ENCODE data around the gene ARIH1.
"Not testable (repeated sequence)": the region's sequence is repeated elsewhere in the genome, so short reads cannot be mapped to it uniquely, and the experiment has no call there.

The ARIH1 gene

DNA sequence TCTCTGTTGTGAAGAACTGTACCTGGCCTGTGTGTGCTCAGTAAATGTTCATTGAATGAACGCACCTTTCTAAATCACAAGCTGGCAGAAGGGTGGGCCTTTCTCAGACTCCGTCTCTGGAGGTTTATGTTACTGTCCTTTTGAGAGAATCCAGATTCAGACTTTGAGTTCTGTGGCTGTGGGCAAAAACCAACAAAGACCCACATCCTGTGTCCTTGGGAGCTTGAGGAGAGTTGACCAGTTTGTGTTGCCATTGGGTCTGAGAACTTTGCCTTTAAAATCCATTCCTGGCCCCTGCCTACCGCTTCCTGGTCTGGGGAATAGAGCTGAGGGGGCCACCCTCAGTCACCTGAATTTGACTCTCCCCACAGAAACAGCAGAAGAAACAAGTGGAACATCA, 134.0 kb downstream of the ARIH1 start:
- DNase-seq (ENCODE audit: low read depth): not testable (repeated sequence)

- DNase-seq (ENCODE audit: low read depth): no peak
Measured at GRCh38 chr15:72609862-72610261, 135.7 kb downstream of the ARIH1 start.

GRCh38 chr15:72612324-72612723, 138.2 kb downstream of the ARIH1 start:
- not testable (repeated sequence) for DNase-seq (ENCODE audit: low read depth)

GRCh38 chr15:72614810-72615532, 140.8 kb downstream of the ARIH1 start:
- no peak for DNase-seq (ENCODE audit: low read depth)

DNA sequence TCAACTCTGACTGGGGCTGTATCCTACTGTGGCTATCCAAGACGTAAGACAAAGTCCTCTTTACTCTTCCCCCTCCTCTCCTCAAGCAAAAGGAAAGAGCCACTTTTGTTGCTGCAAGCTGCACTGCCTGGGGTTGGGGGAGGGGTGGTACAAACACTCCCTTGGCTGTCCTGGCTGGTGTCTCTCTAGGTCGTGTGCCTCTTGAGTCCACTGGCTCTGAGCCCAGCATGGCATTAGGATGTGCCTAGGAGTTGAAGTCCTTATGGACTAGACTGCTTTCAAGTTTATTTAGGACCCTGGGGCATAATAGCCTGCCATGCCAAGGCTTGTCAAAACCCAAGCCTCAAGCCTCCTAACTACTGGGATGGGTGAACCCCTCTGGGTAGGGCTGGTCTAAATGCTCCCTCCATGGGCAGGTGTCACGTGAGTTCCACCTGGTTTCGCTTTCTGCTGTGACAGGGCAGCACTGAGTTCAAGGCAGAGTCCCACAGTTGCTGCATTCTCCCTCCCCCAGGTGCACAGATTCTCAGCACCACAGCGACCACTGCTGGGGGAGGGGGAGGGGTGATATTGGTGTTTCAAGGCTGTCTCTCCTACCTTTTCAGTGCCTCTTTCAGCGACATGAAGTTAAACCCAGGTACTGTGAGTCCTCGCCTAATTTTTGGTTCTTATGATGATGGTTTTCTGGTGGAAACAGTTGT, 141.6 kb downstream of the ARIH1 start:
- DNase-seq (ENCODE audit: low read depth): not testable (repeated sequence)

GRCh38 chr15:72616491-72617210, 142.5 kb downstream of the ARIH1 start:
- DNase-seq (ENCODE audit: low read depth): no peak

- DNase-seq (ENCODE audit: low read depth): not testable (repeated sequence)
Measured at GRCh38 chr15:72623854-72624253, 149.7 kb downstream of the ARIH1 start.

DNA sequence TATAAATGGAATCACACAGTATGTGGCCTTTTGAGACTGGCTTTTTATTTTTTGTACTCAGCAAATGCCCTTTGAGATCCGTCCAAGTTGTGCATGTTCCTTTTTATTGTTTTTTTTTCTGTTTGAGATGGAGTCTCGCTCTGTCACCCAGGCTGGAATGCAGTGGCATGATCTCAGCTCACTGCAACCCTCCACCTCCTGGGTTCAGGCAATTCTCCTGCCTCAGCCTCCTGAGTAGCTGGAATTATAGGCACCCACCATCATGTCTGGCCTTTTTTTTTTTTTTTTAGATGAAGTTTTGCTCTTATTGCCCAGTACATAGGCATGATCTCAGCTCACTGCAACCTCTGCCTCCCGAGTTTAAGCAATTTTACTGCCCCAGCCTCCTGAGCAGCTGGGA, 152.0 kb downstream of the ARIH1 start:
- DNase-seq (ENCODE audit: low read depth): not testable (repeated sequence)

DNA sequence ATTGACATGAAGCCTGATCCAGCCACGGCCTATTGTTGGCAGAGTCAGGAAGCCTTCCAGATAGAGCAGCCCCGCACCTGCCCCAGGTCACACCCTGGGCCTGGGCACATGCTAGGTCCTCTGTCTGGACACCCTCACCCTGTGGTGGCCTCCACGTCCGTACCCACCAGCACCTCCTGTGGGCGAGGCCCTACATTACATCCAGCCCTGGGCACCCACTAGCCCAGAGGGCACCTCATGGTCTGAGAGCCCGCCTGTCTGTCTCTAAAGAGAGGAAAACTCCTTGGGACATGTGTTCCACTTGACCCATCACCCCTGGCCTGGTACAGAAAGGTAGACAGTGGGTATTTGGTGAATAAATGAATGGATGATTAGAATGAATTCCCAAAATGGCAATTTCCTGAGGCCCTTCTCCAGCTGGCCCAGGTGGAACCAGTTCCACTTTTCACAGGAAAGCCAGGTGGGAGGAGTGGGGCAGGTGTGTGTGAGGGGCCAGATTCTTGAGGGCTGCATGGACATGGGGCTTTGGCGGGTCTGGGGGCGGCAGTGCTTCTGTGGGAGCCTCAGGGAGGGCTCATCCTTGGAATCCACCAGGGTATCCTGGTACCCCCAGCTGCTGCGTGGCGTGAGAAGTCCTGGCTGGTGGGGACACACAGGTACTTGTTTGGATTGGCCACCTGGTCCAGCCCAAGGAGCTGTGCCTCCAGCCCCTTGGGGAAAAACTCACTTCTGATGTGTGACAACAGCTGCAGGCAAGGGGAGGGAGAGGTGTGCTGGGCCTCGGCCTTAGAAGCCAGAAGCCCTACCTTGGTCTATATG, 154.3 kb downstream of the ARIH1 start:
- DNase-seq (ENCODE audit: low read depth): not testable (repeated sequence)

DNA sequence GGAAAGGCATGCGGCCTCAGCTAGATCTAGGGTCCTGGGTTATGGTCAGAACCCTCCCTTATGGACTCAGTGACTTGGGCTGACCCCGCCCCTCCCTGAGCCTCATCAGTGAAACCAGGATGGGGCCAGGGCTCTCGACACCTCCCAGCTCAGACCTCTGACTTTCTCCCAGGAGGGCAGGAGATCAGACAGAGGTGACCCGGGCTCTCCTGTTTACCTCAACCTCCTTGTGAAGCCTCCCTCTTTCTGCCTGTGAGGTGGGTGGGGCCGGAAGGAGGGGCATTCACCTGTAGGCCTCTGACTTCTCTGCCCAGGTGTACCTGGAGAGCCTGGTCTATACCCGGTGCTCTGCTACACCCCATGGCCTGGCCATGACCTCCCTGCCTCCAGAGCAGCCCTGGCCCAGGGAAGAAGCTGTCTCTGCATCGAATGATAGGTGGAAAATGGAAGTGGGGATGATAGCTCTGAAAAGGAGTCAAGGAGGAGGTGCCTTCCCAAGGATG, 155.0 kb downstream of the ARIH1 start:
- not testable (repeated sequence) for DNase-seq (ENCODE audit: low read depth)

DNA sequence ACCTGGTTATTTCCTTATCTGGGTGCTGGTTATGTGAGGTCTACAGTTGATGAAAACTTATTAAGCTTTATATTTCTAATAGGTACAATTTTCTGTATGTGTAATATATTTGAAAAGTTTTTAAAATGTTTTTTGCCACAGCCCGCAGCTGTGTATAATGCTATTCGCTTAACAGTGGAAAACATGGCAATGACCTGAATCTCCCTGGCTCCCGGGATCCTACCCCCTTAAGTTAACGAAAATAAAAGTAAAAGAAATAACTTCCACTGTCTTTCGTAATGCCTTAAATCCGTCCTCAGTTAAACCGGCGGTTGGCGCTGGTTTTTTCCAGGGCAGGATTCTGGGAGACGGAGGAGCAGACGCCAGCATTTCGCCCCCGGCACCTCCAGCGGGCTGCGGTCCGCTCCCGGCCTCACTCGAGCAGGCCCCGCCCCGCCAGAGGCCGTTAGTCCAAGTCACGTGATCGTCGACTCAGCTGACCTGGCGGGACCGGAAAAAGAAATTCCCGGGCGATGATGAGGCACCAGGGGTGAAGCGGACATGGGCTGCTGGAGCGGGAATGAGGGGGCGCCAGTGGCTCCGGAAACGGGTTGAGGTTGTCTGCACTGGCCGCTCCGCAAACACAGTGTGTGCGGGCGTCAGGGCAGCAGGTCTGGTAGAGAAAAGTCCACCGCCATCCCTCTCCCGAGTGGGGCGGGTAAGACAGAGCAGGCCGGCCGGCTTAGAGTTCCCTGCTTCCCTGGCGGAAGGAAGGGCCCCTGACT, 162.6 kb downstream of the ARIH1 start:
- peak; percentile 35 for DNase-seq (ENCODE audit: low read depth)

GRCh38 chr15:72639759-72640483, 165.8 kb downstream of the ARIH1 start:
- not testable (repeated sequence) for DNase-seq (ENCODE audit: low read depth)

DNA sequence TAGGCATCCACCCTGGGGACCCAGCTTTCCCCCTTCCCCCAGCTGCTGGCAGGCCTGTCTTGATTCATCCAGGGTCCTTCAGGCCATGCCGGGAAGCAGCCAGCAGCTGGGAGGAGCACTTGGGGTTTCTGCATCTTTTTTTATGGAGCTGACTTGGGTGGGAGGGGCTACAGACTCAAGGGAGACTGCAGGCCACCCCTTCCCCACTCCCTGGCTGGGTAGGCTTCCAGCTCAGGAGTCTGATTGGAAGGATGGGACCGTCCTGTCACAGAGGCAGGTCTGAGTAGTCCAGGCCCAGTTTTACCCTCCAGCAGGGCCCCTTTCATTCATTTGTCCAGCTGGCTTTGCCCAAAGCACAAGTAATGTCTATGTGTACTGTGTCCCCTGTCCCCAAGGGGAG, 168.1 kb downstream of the ARIH1 start:
- DNase-seq (ENCODE audit: low read depth): not testable (repeated sequence)

GRCh38 chr15:72648631-72649253, 174.6 kb downstream of the ARIH1 start:
- DNase-seq (ENCODE audit: low read depth): not testable (repeated sequence)

Data from activated T-cell treated with anti-CD3 and anti-CD28 coated beads for 1 hour (primary cell).